Coronary artery (tissue), 2 donors: ENCODE results near the gene SYCE1.
"Not testable (repeated sequence)": the region's sequence is repeated elsewhere in the genome, so short reads cannot be mapped to it uniquely, and the experiment has no call there.

Source experiments
- DNase-seq: peaks from one replicate; pipeline ENCODE4 v3.0.0-alpha.2; 2017; ENCODE audit warnings: low spot score
- H3K27ac ChIP-seq, 2 donors: fragments of 200-600 bp; sonication (generic); one replicate each; pipeline ENCODE4 v1.5.1; 2016 to 2019
- H3K4me3 ChIP-seq: fragments of 200-600 bp; sonication (generic); 2 replicates; pipeline ENCODE4 v1.5.1; 2016; ENCODE audit warnings: mild to moderate bottlenecking, moderate library complexity
- TF ChIP-seq, protein P1 (sequence below): fragments of 200-600 bp; sonication (generic); IDR thresholded peaks from one replicate; pipeline ENCODE4 v1.5.1; 2019; ENCODE audit warnings: antibody characterized with exemption

Gene SYCE1, protein sequence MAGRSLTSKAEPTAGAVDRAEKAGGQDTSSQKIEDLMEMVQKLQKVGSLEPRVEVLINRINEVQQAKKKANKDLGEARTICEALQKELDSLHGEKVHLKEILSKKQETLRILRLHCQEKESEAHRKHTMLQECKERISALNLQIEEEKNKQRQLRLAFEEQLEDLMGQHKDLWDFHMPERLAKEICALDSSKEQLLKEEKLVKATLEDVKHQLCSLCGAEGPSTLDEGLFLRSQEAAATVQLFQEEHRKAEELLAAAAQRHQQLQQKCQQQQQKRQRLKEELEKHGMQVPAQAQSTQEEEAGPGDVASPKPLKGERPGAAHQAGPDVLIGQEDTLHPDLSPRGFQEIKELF

DNA sequence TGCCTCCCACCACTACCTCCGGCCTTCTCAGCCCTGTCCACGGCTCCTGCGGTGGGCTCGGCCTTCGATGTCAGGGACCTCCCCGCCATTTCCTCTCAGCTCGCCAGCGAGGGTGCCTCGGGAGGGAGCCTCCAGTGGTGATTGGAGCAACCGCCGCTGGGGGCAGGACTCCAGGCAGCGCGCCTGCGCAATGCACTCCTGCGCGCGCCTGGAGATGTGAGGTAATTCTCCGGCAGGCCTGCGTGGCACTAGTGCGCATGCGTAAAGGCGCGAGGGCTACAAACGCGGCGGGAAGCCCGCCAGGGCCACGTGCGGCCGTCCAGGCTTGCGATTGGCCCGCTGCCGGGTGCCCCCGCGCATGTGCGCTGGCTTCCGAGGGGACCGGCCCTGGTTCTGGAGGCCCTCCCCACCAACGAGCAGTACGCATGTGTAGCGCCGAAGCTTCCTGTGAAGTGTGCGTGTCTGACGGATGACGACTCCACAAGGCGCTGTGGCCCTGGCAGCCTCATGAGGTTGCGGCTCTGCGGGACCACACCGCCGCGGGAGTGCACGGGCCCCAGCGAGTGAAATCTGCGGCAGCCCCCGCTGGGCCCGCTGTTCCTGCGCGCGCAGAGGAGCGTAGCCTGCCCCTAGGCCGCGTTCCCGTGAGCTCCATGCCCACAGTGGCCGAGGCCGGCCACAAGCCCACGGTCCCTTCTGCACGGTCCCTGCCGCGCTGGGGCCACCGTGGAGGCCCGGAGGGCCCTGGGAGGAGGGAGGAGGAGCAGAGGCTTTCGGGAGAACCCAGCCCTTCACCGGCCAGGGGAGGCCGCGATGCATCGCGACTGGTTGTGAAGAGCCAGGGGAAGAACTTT, at the start of gene SYCE1:
SYCE1 (minus strand) TSS at position 143 of the 854 bp plus-strand sequence; CDS start at position 89, 54 bp downstream.
- no peak within 1 kb of the TSS for H3K27ac ChIP-seq
- H3K4me3 ChIP-seq = no peak within 1 kb of the TSS
- no peak for DNase-seq
- TF ChIP-seq, protein P1, sequence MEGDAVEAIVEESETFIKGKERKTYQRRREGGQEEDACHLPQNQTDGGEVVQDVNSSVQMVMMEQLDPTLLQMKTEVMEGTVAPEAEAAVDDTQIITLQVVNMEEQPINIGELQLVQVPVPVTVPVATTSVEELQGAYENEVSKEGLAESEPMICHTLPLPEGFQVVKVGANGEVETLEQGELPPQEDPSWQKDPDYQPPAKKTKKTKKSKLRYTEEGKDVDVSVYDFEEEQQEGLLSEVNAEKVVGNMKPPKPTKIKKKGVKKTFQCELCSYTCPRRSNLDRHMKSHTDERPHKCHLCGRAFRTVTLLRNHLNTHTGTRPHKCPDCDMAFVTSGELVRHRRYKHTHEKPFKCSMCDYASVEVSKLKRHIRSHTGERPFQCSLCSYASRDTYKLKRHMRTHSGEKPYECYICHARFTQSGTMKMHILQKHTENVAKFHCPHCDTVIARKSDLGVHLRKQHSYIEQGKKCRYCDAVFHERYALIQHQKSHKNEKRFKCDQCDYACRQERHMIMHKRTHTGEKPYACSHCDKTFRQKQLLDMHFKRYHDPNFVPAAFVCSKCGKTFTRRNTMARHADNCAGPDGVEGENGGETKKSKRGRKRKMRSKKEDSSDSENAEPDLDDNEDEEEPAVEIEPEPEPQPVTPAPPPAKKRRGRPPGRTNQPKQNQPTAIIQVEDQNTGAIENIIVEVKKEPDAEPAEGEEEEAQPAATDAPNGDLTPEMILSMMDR = no peak

DNA sequence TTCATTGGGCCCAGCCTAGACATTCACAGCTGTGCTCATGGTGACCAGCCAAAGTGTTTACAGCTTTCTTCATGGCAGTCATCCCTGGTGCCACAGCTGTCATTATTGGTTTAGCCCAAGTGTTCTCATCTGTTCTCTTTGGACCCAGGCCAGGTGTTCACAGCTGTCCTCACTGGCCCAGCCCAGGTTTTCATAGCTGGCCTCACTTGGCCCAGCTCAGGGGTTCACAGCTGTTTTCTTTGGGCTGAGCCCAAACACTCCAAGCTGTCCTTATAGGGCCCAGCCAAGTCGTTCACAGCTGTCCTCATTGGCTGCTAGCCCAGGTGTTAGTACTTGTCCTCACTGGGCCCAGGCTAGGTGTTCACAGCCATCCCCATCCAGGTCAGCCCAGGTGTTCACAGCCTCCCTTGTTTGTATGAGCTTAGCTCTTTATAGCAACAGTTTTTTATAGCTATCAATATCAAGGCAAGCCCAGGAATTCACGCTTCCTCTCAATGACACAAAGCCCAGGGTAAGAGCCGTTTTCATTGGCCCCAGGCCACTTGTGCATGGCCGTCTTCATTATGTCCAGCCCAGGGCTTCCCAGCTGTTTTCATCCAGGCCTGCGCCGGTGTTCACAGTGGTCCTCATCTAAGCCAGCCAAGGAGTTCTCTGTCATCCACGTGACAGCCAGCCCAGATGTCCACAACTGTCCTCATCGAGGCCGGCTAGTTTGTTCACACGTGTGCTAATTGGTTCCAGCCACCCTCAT, 49.6 kb upstream of the SYCE1 start:
- TF ChIP-seq, protein P1 = no peak
- Histone ChIP-seq H3K4me3 (no peak overlapping the region), H3K27ac (no peak overlapping the region)
- DNase-seq = no peak

DNA sequence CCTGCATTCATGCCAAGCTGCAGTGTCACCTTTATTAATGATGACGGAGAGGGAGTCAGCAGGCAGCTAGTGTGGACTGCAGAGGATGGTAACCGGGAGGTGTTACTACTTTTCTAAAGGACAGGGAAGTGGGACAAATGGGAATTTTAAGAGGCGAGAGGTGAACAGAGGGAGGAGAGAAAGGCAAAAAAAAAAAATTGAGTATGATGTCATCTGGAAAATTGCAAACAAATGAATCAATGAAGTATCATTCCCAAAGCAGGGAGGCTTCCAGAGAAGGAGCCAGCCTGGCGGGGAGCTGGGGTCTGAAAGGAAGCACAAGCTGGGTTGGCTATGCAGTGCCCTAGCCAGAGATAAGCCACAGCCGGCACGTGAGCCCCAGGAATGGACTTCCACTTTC, 48.3 kb upstream of the SYCE1 start:
- TF ChIP-seq, protein P1 = no peak
- Histone ChIP-seq H3K4me3 (no peak overlapping the region), H3K27ac (no peak overlapping the region)
- no peak for DNase-seq

DNA sequence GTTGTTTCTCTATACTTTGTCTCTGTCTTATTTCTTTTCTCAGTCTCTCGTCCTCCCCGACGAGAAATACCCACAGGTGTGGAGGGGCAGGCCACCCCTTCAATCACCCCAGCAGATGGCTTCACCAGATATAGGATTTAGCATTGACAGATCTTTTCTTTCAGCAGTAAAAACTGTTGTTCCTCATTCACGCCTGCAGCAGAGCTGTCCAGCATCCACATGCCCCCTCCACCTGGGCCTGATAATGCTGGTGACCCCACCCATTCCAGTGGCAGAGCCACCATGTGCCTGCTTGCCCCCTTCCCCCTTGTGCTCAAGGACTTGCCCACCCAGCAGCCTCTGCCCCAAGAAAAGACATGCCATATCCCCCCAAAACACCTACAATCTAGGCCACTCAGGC, 45.7 kb upstream of the SYCE1 start:
- TF ChIP-seq, protein P1 = no peak
- DNase-seq = no peak
- no peak overlapping the region for H3K27ac ChIP-seq

DNA sequence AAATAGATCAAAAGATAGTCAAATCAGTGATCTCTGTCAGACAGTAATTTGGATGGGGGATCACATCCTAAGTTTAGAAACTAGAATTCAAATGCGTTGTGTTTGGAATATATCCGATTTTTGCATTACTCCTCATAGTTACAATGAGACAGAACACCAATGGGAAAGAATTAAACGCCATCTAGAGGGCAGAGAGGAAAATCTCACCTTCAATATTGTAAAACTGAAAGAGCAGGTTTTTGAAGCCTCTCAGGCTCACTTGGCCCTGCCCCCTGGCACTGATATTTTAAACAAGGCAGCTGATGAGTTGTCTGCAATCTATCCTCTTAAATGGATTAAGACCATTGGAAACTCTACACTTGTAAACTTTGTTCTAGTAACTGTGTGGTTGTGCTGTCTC, 43.5 kb upstream of the SYCE1 start:
- TF ChIP-seq, protein P1 = no peak
- no peak for DNase-seq
- Histone ChIP-seq H3K4me3 (no peak overlapping the region), H3K27ac (no peak overlapping the region)

More for the DNA sequence above, 45.7 kb upstream of the SYCE1 start:
- H3K4me3 ChIP-seq = no peak overlapping the region

DNA sequence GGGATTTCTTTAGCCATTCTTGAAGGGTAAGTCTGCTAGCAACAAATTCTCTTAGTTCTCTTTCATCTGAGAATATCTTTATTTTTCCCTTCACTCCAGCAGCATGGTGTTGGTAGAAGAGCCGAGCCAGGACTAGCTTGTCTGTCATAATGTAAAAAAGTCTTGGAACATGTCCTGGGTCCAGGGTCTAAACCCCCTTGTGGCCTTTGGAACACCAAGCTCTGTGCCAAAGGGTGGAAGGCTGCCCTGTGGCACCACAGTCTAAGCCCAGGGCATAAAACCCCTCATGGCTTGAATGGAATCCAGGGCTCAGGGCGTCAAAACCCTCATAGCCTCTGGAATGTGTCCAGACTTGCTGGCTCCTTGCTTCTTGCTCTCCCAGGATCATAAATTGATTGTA, 38.1 kb upstream of the SYCE1 start:
- DNase-seq, H3K27ac ChIP-seq, H3K4me3 ChIP-seq: not testable (repeated sequence)

DNA sequence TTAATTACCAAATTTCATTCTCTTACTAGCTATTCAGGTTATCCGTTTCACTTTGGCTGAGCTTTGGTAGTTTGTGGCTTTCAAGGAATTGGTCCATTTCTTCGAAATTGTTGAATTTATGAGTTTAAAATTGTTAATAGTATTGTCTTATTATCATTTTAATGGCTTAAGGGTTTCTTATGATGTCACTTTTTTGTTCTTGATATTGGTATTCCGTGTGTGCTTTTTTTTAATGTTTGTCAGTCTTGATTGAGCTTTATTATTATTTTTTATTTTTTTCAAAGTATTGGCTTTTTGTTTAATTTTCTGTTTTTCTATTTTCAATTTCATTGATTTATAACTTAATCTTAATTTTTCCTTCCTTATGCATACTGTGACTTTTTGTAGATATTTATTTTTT, 35.3 kb upstream of the SYCE1 start:
- H3K27ac ChIP-seq = no peak overlapping the region
- DNase-seq = no peak
- no peak overlapping the region for H3K4me3 ChIP-seq
- TF ChIP-seq, protein P1 = no peak

DNA sequence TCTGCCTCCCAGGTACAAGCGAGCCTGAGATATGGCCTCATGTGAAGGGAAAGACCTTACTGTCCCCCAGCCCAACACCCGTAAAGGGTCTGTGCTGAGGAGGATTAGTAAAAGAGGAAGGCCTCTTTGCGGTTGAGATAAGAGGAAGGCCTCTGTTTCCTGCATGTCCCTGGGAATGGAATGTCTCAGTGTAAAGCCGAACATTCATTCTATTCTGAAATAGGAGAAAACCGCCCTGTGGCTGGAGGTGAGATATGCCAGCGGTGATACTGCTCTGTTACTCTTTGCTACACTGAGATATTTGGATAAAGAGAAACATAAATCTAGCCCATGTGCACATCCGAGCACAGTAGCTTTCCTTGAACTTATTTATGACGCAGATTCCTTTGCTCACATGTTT, 34.5 kb upstream of the SYCE1 start:
- not testable (repeated sequence) for H3K27ac ChIP-seq, DNase-seq, H3K4me3 ChIP-seq
